HG02981 (cell line): ENCODE results near the gene AEBP1.

Source experiments
- ATAC-seq: cut with Tn5 transposase; IDR thresholded peaks from one replicate; pipeline ENCODE4 v1.9.1; 2021; ENCODE audit warnings: mild to moderate bottlenecking, moderate library complexity; ENCODE audit not compliant: unreplicated experiment

AEBP1 gene

DNA sequence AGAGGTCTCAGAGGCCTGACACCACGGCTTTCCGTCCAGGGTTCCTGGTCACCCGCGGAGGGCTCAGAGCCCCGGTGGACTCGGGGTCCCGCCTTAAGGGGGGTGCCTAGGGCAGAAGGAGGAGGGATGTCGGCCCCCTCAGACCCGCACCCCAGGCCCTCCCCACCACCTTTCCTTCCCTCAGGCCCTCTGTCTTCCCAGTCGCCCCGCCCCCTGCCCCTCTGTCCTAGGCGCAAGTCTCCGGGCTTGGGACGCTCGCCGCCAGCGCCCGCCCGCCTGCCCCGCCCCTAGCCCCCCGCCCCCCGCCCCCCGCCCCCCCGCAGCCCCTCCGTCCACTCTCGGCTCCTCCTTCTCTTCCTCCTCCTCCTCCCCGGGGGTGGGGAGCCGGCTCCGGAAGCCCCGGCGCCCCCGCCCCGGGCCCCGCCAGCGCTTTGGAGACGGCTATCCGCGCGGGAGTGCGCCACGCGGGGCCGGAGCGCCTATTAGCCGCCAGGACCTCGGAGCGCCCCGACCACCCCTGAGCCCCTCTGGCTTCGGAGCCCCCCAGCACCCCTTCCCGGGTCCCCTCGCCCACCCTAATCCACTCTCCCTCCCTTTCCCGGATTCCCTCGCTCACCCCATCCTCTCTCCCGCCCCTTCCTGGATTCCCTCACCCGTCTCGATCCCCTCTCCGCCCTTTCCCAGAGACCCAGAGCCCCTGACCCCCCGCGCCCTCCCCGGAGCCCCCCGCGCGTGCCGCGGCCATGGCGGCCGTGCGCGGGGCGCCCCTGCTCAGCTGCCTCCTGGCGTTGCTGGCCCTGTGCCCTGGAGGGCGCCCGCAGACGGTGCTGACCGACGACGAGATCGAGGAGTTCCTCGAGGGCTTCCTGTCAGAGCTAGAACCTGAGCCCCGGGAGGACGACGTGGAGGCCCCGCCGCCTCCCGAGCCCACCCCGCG is at the start of gene AEBP1:
Gene AEBP1 (plus strand): TSS at position 423 of the 937 bp plus-strand sequence. CDS start 321 bp downstream, at position 744.
- no peak for ATAC-seq

DNA sequence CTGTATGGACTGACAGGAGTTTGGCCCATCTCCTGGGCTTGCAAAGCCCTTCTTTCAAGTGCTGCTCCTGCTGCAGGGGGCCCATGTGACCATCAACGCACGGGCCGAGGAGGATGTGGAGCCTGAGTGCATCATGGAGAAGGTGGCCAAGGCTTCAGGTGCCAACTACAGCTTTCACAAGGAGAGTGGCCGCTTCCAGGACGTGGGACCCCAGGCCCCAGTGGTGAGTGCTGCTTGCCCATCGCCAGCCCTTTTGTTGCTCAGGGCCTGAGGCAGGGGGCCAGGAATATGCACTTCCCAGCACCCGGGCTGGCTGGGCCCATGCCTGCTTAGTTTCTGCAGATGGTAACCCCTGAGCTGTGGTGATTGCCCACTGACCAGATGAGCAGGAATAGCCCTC is 47.5 kb upstream of the AEBP1 start:
- ATAC-seq = no peak

DNA sequence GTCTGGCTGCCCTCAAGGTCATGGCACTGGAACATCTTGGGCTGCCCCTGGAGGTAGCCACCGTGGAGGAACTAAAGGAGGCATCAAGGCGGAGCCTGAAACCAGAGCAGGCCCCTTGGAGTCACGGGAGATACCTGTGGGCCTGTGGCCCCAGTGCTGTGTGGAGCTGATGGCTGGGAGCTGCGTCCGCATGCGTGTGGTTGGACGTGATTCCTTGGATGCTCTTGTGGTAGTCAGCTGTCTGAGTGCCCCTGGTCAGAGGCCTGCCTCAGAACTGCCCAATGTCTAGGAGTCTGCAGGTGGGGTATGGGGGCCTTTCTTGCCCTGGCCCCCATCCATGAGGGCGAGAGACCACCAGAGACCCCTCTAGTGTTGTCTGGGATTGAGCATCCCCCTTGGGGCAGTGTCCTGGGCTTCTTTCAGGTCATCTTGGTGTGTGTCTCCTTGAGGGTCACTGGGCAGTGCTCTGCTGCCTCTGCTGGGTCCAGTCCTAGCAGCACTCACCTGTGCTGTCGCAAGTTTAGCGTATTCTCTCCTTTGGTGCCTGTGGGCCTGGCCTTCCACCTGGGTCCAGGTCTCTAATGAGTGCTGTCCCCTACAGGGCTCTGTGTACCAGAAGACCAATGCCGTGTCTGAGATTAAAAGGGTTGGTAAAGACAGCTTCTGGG is 46.8 kb upstream of the AEBP1 start:
- no peak for ATAC-seq

DNA sequence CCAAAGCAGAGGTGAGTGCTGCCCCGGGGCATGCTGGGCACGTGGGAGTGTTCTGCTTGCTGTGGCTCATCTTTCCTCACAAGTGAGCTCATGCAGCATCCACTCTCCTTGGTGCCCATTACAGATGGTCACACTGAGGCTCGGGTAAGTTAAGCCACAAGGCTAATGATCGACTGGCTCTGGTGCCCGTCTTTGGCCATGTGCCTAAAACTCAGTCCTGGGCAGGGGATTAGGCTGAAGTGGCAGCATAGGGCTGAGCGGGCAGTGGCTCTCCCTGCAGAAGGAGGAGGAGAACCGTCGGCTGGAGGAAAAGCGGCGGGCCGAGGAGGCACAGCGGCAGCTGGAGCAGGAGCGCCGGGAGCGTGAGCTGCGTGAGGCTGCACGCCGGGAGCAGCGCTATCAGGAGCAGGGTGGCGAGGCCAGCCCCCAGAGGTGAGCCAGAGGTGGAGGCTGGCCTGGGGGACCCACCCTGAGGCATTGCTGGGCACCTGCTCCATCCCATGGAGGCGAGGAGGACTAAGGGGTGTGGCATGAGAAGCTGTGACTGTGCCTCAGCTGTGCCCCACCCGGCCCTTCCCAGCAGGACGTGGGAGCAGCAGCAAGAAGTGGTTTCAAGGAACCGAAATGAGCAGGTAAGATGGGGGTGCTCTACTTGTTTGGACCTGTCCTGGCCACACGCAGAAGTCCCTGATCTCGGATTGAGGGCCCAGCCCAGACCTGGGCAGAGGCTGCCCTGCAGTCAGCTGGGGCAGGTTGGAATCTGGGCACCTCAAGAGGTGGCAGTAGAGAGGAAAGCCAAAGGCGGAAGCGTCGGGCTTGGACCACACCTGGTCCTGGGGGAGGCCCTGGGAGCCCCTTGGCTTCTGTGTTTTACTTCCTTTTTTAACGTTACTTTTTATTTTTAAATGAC is 46.0 kb upstream of the AEBP1 start:
- no peak for ATAC-seq

DNA sequence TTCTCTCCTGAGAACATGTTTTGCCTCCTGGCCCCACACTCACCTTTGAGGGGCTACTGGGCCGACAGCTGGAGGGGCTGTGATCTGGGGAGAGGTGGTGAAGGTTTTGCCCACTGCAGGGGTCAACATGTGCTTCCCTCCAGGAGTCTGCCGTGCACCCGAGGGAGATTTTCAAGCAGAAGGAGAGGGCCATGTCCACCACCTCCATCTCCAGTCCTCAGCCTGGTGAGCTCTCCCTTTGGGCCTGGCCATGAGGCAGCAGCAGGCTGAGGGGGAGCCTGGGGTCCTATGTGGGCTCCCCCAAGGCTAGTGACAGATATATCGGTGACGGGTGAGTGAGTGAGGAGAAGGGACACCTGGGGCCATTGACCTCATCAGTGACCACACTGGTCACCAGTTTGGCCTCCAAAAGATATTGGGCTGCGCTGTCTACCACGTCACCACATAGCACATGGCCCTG is 45.4 kb upstream of the AEBP1 start:
- no peak for ATAC-seq

DNA sequence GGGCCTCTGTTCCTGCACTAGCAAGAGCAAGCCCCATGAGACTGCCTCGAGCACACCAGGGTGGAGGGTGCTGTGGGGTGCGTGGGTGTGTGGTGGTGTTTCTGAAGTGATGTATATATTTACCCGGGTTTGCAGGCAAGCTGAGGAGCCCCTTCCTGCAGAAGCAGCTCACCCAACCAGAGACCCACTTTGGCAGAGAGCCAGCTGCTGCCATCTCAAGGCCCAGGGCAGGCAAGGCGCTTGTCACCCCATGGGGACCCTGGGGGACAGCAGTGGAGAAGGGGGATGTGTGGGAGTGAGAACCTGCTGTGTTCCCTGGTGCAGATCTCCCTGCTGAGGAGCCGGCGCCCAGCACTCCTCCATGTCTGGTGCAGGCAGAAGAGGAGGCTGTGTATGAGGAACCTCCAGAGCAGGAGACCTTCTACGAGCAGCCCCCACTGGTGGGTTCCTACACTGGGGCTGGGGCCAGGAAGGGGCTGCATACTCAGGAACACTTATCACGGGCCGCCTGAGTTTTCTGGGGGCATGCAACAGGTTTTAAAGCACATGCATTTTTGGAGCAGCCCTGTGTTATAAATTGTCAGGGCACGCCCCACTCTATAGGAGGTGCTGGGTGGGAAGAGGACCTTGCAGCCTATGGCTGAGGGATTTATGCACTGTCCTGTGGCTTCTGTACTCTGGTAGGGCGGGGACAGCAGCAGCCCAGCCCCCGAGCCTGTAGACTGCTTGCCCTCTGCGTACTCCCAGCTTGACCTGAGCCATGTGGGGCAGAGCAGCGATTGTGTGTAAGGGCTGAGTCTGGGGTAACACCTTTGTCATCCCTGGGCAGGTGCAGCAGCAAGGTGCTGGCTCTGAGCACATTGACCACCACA is 44.7 kb upstream of the AEBP1 start:
- ATAC-seq = no peak

DNA sequence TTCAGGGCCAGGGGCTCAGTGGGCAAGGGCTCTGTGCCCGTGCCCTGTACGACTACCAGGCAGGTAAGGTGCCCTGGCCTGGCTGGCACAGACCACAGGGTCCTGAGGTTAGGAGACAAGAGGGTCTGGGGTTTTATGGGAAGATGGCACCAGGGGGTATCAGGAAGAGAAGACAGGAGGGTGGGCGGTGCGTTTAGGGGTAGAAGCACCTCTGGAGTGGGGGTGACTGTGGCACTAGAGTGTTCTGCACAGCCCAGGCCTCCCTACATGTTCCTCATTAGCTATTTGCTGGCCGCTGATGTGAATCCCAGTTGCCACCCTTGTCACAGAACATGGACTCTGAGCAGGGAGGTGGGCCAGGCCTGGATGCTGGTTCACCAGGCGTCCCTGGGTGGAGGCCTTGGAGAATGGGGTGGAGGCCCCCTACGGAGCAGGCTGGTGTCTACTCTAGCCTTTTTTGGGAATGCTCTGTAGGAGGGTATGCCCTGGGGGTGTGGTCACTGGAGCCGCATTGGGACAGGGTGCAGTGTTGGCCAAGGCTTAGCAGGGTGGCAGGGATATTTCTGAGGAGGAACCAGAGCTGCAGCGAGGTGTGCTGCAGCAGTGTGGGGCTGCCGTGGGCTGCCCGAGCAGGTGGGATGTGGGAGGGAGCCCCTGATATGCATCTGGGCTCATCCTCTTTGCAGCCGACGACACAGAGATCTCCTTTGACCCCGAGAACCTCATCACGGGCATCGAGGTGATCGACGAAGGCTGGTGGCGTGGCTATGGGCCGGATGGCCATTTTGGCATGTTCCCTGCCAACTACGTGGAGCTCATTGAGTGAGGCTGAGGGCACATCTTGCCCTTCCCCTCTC is 43.8 kb upstream of the AEBP1 start:
- no peak for ATAC-seq

DNA sequence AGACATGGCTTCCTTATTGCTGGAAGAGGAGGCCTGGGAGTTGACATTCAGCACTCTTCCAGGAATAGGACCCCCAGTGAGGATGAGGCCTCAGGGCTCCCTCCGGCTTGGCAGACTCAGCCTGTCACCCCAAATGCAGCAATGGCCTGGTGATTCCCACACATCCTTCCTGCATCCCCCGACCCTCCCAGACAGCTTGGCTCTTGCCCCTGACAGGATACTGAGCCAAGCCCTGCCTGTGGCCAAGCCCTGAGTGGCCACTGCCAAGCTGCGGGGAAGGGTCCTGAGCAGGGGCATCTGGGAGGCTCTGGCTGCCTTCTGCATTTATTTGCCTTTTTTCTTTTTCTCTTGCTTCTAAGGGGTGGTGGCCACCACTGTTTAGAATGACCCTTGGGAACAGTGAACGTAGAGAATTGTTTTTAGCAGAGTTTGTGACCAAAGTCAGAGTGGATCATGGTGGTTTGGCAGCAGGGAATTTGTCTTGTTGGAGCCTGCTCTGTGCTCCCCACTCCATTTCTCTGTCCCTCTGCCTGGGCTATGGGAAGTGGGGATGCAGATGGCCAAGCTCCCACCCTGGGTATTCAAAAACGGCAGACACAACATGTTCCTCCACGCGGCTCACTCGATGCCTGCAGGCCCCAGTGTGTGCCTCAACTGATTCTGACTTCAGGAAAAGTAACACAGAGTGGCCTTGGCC is 43.0 kb upstream of the AEBP1 start:
- no peak for ATAC-seq

DNA sequence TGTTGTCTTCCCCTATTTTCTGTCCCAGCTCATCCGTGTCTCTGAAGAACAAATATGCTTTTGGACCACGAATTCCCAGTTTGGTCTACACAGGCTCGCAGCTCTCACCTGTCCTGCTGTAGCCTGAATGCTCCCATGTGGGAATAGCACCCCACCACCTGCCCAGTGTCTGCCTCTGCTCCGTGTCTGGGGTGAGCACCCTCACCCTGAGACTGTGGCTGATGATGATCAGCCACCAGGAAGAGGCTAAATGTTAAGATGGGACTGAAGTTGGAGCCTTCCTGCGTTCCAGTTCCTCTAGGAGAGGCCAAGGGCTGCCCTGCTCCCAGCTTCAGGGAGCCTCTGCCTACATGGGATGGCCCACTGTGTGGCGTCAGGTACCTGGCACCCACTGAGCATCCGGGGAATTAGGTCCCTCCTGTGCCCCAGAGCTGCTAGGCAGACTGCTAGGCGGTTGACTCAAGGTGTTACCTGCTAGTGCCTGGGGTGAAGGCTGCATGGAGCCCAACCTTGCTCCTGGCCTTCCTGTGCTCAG is 42.4 kb upstream of the AEBP1 start:
- no peak for ATAC-seq

DNA sequence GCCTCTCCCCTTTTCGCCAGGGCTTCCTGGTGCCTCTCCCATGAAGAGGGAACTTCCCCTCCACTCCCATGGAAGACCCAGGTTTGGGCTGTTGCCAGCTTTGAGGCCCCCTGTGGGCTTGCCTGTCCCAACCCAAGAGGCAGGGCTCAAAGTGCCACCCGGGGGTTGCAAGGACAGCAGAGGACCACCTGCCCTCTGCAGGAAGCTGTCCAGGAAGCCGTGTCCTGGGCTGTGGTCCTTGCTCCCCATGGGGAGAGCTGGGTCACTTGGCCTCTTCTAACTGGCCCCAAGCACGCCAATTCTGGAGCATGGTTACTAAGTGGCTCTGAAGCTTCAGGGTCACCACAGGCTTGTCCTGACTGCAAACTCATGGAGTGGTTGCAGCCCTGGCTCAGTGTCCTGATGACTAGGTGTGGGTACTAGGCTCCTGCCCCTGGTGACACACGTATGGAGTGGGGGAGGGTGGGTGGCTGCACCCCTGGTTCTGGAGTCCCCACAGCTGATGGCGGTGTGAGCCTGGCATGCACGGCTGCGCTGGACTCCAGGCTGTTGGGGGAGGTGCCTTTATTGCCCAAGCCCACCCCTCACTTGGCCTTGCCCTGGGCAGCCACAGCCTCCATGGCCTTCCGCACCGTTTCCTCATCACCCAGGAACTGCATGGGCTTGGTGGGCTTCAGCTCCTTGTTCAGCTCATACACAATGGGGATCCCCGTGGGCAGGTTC is 41.8 kb upstream of the AEBP1 start:
- no peak for ATAC-seq

DNA sequence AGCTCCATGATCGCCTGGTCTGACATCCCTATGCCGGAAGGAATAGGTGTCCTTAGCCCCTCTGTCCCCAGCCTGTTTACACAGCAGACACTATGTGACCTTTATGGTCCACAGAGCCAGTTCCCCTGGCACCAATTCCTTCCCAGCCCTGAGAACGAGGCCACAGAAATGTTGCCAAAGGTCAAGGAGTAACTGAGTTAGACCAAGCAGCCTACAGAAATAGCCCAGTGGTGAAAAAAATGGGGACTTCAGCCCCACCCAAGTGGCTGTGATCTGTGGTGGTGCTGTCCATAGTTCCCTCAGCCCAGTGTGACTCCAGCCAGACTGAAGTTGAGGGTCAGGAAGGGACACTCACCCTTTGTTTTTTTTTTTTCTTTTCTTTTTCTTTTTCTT is 41.2 kb upstream of the AEBP1 start:
- ATAC-seq = no peak

DNA sequence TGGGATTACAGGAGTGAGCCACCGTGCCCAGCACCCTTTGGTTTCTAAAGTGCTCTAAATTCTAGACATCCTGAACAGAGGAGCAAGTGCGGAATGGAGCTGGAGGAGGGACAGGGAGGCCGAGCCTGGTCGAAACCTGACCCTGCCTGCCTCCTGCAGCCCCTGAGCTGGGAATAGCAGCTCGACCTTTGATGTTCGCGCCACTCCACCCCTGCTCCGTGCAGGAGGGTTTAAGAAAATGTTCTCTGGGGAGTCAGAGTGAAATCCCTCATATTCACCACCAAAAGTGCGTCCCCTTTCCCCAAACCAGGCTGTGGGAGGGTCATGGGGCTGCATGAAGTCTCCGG is 40.6 kb upstream of the AEBP1 start:
- no peak for ATAC-seq

DNA sequence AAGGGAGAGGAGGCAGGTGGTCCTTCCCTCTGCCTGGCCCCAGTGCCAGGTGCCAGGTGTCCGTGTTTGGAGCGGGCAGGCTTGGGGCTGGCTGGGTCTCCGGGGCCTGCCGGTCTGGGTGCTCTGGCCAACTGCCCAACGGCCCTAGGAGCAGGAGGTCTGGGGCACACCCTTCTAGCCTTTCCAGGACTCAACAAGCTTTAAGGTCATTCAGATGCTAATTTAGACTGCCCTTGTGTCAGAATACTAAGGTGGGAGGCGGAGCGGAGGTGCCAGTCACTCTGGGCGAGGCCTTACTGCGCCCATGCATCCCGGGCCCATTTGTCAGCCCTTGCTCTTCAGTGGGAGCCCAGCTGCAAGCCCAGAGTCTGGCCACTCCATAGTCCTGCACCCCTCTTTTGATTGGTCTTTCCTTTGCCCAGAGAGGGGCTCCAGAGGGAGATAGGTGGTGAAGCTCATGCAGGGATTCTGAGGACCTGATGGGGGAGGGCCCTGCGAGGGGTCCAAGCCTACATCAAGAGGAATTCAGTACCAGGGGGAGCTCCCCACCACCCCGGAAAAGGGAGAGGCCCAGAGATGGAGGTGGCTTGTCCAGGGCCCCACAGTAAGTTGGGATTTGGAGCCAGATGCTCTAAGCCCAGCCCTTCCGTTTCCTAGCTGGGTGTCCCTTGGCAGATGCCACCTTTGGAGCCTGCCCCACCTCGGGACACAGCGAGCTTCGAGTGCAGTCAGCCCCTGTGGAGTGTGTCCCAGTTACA is 40.1 kb upstream of the AEBP1 start:
- ATAC-seq = no peak

DNA sequence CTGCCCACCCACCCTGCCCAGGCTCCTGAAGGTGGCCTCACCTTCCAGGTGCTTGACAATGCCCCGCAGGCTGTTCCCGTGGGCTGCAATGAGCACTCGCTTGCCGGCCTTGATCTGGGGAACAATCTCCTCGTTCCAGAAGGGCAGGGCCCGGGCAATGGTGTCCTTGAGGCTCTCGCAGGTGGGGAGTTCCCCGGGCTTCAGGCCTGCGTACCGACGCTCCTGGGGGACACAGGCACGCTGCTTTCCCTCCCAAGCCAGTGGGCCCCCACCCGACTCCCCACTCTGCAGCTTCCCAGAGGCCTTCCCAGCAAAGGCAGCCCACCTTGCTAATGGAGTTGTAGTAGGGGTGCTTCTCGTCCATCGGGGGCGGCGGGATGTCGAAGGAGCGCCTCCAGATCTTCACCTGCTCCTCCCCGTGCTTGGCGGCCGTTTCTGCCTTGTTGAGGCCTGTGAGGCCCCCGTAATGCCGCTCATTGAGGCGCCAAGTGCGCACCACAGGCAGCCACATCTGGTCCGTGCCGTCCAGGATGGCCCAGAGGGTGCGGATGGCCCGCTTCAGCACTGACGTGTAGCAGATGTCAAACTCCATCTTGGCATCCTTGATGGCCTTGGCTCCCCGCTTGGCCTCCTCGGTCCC is 39.2 kb upstream of the AEBP1 start:
- ATAC-seq = no peak

DNA sequence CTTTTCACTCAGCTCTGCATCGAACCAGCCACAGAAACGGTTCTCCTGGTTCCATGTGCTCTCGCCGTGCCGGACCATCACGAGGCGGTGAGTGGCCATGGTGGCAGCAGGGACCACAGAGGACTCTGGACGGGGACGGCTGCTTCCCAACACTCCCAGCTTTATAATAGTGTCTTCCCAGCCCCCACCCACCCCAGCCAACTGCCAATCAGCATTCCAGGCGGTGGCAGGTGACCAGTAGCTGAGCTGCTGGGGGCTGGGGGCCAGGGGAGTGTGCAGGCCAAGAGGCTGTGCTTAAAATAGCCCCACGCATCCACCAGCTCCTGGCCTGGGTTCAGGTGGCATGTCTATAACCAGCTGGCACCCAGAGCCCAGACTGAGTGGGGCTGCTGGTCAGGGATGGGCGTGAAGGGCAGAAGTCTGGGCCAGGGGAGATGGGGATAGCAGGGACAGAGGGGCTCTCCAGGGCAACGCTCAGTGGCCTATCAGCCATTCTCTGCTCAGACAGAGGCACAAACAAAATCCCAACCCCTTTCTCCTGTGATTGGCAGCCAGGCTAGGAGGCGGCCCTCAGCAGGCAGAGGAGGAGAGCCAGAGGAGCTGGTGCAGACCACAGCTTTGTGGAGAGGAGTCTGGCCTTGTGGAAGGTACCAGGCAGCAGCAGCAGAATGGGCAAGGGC is 38.6 kb upstream of the AEBP1 start, which contains the start of gene PGAM2:
Gene PGAM2 (minus strand): TSS at position 137 of the 680 bp plus-strand sequence. CDS start 38 bp downstream, at position 99.
- no peak for ATAC-seq

DNA sequence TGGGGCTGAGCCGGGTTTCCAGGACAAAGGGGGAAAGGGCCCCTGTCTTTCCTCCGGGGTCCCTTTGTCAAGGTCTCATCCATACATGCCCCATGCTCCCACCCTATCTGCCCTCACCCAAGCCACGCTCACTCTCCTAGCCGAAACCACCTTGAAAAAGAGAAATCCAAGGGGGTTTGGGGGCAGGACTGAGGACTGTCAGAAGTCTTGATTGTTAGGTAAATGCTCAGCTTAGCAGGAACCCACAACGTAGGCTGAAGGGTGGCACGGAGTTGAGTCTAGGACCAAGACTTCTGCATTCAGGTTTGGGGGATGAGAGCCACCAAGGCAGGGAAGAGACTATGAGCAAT is 38.1 kb upstream of the AEBP1 start:
- ATAC-seq = no peak
